ENCODE data around the gene SESN1.
"Not testable (repeated sequence)": the region's sequence is repeated elsewhere in the genome, so short reads cannot be mapped to it uniquely, and the experiment has no call there.

The SESN1 gene

GRCh38 chr6:109001291-109001894 is 93.3 kb downstream of the SESN1 start:
- no peak for DNase-seq

GRCh38 chr6:109000289-109000688 is 94.4 kb downstream of the SESN1 start:
- no peak for DNase-seq

GRCh38 chr6:108999428-108999827 is 95.2 kb downstream of the SESN1 start:
- DNase-seq = no peak

DNA sequence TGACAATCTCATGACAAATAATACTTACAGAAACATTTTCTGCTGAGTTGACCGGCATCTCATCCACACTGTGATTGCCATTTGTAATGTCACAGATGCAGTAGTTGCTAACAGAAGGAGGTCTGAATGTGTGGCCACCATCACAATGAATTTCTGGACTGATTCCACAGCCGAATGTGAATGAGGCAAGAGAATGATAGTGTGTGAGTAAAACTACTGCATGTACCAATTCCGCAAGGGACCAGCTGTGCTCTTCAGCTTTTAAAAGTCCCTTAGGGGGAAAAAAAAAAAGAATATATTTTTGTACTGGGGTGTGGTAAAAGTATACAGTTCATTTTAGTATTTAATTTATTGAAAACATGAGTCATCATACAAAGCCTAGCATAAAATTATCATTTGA is 96.2 kb downstream of the SESN1 start:
- DNase-seq = peak in 2 of 51 donors; percentile 10 to 17

DNA sequence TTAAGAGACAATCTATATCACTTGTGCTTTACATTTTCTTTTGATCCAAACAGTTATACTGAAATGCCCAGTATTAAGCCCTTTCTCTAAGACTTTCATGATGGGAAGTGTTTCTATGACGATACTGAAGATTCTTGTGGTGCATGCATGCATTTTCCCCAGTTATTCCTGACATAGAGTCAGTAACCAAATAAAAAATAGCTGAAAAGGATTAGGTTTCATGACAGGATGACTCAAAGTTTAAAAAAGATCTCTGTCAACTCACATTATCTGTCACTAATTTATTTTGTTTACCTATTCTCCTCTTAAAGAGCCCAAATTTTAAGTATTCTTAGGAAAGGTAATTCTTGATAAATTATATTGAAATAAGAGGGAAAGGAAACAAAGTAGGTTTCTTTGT is 98.4 kb downstream of the SESN1 start:
- DNase-seq = no peak

DNA sequence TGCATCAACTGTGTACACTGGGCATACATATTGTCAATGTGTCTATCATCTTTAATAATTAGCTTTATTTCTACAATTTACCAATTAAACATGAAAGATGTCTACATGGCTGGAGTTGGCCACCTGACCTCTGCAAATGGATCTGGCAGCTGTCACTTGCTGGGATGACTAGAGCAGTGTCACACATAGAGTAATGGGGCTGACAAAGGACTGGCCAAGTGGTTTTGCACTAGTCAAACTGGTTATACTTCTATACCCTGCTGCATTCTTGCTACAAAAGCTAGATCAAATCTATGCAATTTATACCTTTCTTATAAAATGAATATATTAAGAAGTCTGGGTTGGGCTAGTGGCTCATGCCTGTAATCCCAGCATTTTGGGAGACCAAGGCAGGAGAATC is 99.3 kb downstream of the SESN1 start:
- no peak for DNase-seq

DNA sequence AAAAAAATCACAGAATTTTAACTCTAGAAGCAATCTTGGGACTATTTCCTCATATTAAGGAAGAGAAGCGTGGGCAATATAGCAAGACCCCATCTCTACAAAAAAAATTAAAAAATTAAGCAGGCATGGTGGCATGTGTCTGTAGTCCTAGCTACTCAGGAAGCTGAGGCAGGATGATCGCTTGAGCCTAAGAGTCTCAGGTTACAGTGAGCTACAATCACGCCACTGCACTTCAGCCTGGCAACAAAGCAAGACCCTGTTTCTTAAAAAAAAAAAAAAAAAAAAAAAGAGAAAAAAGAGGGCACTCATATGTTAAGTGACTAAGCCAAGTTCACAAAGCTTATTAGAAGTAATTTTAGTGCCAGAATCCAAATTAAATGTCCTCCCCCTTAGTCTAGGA is 100.8 kb downstream of the SESN1 start:
- no peak for DNase-seq

- no peak for DNase-seq
Measured at GRCh38 chr6:108989700-108990099, 104.9 kb downstream of the SESN1 start.

DNA sequence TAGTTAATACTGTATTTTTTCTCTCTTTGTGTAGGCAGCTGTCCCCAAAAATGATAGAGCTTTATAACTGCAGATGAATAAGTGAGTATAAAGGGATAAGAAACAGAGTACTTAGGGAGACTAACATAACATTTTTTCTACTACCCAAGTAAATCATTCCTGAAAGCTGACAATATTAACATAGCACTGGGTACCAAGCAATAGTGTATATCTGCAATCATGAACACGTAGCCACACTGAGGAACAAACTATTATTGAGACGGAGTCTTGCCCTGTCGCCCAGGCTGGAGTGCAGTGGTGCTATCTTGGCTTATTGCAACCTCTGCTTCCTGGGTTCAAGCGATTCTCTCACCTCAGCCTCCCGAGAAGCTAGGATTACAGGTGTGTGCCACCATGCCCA is 105.9 kb downstream of the SESN1 start:
- no peak for DNase-seq

DNA sequence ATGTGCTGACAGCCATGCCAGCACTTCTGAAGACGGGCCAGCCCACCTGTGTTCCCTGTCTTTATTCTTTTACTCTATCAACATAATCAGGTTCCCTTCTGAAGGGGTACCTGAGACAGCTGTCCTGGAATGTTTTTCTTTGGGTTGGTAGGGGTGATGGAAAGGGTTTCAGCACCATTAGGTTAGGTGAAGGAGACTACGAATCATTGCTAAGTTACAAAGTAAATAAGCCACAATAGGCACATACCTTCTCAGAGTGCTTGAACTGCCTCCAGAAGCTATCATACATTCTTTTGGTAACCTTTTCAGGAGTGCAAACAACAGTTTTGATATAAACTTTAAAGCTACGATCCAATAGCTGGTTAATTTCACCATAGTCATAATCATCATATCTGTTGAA is 106.3 kb downstream of the SESN1 start:
- no peak for DNase-seq

DNA sequence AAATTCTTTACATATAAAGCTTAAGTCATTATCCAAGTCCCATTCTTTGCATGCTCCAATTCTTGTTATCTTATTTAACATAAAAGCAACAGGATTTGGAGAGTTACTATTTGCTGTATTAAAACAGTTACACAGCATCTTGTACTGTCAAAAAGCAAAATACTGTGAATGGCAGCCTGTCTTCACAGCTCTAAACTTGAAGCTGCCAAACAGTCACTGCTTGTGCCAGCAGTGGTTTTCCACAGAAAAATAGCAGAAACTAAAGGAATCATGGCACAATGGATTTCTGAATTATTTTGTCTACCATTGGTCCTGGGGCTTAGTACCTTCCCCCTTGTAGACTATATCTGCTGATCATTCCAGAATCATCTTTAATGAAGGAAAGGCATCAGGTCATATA is 107.5 kb downstream of the SESN1 start:
- DNase-seq = no peak

GRCh38 chr6:108985301-108985700 is 109.3 kb downstream of the SESN1 start:
- DNase-seq = no peak

DNA sequence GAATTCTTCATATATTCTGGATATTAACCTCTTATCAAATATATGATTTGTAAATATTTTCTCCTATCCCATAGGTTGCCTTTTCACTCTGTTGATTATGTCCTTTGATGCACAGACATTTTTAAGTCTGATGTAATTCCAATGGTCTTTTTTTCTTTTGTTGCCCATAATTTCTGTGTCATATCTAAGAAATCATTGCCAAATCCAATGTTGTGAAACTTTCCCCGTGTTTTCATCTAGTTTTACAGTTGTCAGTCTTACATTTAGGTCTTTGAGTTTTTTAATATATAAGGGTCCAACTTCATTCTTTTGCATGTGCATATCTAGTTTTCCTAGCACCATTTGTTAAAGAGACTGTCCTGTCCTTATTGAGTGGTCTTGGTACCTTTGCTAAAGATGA is 111.5 kb downstream of the SESN1 start:
- DNase-seq = no peak

DNA sequence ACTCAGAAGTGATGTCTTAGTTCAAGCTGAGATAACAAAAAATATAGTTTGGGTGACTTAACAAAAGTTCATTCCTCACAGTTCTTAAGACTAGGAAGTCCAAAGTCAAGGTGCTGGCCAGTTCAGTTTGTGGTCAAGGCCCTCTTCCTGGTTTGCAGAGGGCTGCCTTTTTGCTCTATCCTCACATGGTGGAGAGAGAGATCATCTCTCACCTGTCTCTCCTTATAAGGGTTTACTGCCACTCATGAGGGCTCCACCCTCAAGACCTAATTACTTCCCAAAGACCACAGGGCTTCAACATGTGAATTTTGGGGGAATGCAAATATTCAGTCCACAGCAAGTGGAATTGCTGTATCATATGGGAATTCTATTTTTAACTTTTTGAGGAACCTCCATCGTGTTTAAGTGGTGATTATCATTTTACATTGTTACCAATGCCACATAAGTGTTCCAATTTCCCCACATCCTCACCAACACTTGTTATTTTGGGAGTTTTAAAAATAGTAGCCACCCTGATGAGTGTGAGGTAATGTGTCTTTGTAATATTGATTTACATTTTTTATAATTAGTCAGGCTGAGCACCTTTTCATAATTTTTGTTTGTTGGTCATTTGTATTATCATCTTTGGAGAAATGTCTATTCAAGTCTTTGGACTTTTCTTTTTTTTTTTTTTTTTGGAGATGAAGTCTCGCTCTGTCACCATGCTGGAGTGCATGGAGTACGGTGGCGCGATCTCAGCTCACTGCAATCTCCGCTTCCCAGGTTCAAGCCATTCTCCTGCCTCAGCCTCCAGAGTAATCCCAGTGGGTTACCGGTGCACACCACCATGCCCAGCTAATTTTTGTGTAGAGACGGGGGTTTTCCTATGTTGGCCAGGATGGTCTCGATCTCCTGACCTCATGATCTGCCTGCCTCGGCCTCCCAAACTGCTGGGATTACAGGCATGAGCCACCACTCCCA is 112.2 kb downstream of the SESN1 start:
- no peak for DNase-seq

DNA sequence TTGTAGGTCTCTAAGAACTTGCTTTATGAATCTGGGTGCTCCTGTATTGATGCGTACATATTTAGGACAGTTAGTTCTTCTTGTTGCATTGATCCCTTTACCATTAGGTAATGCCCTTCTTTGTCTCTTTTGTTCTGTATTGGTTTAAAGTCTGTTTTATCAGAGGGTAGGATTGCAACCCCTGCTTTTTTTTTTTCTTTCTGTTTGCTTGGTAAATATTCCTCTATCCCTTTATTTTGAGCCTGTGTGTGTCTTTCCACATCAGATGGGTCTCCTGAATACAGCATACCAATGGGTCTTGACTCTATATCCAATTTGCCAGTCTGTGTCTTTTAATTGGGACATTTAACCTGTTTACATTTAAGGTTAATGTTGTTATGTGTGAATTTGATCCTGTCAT is 116.0 kb downstream of the SESN1 start:
- not testable (repeated sequence) for DNase-seq

DNA sequence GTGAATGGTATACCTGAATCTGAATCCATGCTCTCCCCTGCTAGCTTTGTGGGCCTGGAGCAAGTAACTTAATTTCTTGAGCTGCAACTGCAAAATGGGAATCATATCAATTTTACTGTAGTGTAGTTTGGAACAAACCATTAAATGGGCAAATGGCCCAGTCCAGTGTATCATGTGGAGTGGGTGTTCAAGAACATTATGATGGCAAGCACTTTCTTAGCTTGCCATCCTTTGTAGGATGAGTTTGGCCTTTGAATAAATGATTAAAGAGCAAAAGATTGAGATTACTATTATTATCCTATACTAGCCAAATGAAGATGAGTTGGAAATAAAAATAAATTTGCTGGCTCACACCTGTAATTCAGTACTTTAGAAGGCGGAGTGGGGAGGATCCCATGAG is 120.4 kb downstream of the SESN1 start:
- DNase-seq = no peak

DNA sequence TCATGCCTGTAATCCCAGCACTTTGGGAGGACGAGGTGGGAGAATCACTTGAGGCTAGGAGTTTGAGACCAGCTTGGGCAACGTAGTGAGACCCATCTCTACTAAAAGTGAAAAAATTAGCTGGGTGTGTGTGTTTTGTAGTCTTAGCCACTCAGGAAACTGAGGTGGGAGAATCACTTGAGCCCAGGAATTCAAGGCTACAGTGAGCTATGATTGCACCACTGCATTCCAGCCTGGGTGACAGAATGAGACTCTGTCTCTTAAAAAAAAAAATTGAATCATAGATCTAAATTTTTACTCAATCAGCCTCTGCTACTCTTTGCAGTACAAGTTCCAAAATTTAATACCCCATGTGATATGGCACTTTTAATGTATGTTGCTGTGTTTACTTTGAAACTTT is 124.9 kb downstream of the SESN1 start:
- no peak for DNase-seq

- no peak for DNase-seq
Measured at GRCh38 chr6:108968325-108969316, 126.0 kb downstream of the SESN1 start.

DNA sequence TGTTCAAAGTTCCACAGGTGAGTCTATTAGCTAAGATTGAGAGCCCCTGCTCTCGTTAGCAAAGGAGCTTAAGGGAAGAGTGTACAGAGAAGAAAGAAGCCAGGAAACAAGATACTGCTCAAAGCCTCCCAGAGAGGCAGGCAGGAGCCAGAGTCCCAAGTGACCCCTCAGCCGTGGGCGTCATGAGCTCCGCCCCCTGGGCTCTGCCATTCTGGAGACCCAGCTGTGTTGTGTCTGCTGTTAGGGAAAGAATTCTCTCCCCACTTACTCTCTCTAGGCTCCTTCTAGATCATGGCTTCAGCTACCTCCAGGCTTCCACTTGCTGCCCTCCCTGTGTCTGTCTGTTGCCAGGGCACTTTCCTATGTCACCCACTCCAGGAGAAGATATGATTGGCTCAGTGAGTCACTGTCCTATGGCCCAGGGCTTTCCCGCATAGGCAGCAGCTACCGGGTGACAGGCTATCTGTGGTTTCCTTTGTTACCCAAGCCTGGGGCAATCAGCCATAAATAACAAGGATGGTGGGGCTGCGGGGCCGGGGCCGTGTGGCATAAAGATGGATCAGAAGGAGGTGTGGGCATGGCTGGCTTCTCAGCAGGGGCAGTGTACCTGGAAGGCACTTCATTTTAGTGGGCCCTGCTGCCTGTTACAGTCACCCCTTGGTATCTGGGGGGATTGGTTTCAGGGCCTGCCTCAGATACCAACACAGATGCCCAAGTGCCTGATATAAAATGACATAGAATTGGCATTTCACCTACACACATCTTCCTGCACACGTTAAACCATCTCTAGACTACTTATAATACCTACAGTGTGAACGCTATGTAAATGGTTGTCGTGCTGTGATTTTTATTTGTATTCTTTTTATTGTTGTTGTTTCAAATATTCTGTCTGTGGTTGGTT is 127.5 kb downstream of the SESN1 start:
- DNase-seq = no peak

DNA sequence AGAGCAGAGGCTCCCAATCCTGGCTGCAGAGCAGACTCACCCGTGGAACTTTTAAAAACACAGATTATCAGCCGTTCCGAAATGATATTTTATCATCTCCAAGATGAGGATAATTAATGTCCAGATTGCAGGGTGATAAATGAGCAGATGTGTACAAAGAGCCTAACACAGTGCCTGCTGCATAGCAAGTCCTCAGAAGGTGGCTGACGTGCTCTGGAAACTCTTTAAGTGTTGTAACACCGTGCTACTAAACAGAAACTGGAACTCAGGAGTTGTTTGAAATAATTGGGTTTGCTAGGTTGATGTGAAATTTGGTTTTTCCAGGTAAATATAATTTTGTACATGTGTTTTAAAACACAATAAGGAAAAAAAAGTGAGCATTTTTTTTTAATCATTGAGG is 128.4 kb downstream of the SESN1 start:
- no peak for DNase-seq

- DNase-seq = no peak
Measured at GRCh38 chr6:108961985-108962384, 132.7 kb downstream of the SESN1 start.
